Activated CD8-positive, alpha-beta memory T cell treated with anti-CD3 and anti-CD28 coated beads, Interleukin-2, amount 50 U/mL, for 24 hours (primary cell): ENCODE measurements around the gene DLG2.

Source experiments
- DNase-seq: peaks from one replicate; pipeline ENCODE4 v3.0.0-alpha.2; 2020; ENCODE audit errors: extremely low read depth

Gene DLG2

GRCh38 chr11:84564180-84564866, 1062.8 kb downstream of the DLG2 start:
- DNase-seq = no peak

GRCh38 chr11:84563356-84563755, 1063.8 kb downstream of the DLG2 start:
- DNase-seq = no peak

GRCh38 chr11:84560206-84560605, 1066.9 kb downstream of the DLG2 start:
- no peak for DNase-seq

GRCh38 chr11:84558085-84558905, 1068.8 kb downstream of the DLG2 start:
- no peak for DNase-seq

- DNase-seq = no peak
Measured at GRCh38 chr11:84552791-84553190, 1074.4 kb downstream of the DLG2 start.

GRCh38 chr11:84549217-84549616, 1077.9 kb downstream of the DLG2 start:
- no peak for DNase-seq

GRCh38 chr11:84544566-84544965, 1082.6 kb downstream of the DLG2 start:
- no peak for DNase-seq

- no peak for DNase-seq
Measured at GRCh38 chr11:84543367-84544159, 1083.6 kb downstream of the DLG2 start.

GRCh38 chr11:84541731-84542340, 1085.3 kb downstream of the DLG2 start:
- DNase-seq = no peak

- no peak for DNase-seq
Measured at GRCh38 chr11:84536456-84536855, 1090.7 kb downstream of the DLG2 start.

GRCh38 chr11:84532364-84532763, 1094.8 kb downstream of the DLG2 start:
- DNase-seq = no peak

GRCh38 chr11:84526250-84526649, 1100.9 kb downstream of the DLG2 start:
- DNase-seq = no peak

- DNase-seq = no peak
Measured at GRCh38 chr11:84524422-84525051, 1102.6 kb downstream of the DLG2 start.

- no peak for DNase-seq
Measured at GRCh38 chr11:84522331-84522730, 1104.8 kb downstream of the DLG2 start.

GRCh38 chr11:84518631-84519183, 1108.4 kb downstream of the DLG2 start:
- no peak for DNase-seq

GRCh38 chr11:84514436-84514835, 1112.7 kb downstream of the DLG2 start:
- no peak for DNase-seq

GRCh38 chr11:84503503-84503902, 1123.6 kb downstream of the DLG2 start:
- DNase-seq = no peak

GRCh38 chr11:84501750-84502149, 1125.4 kb downstream of the DLG2 start:
- DNase-seq = no peak

GRCh38 chr11:84497981-84498411, 1129.1 kb downstream of the DLG2 start:
- DNase-seq = no peak

GRCh38 chr11:84497181-84497580, 1130.0 kb downstream of the DLG2 start:
- no peak for DNase-seq

GRCh38 chr11:84496122-84496521, 1131.0 kb downstream of the DLG2 start:
- no peak for DNase-seq
